LNCaP clone FGC (cell line): Measurements from ENCODE around the gene SHMT2.

Experiments
- DNase-seq: peaks from one replicate; pipeline ENCODE4 v3.0.0-alpha.2; 2011; ENCODE audit warnings: low read depth
- H3K4me3 ChIP-seq: 2 replicates; pipeline ENCODE4 v1.5.1; 2011; ENCODE audit warnings: mild to moderate bottlenecking, low read depth, low read length, control low read depth
- TF ChIP-seq, protein P1 (sequence below): IDR thresholded peaks from 2 replicates; pipeline ENCODE4 v1.5.1; 2012; ENCODE audit warnings: mild to moderate bottlenecking; ENCODE audit not compliant: control insufficient read depth, insufficient read depth; ENCODE audit errors: extremely low read depth

SHMT2 gene

DNA sequence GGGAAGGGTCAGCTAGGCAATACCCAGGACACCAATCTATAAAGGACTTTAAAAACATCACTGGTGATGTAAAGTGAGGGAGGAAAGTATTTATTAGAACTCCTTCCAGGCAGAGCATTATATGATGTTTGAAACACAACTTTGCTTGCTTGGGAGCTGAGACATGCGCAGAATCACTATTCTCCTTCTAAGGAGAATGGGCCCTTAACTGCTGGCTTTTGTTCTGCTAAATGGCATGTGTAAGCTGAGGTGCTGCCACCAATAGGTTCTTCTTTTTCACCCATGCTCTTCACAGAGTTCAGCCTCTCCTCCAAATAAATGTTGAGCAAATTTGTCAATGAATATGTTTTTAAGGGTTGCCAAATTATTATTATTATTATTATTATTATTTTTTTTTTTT, 17.5 kb downstream of the SHMT2 start:
- TF ChIP-seq, protein P1, sequence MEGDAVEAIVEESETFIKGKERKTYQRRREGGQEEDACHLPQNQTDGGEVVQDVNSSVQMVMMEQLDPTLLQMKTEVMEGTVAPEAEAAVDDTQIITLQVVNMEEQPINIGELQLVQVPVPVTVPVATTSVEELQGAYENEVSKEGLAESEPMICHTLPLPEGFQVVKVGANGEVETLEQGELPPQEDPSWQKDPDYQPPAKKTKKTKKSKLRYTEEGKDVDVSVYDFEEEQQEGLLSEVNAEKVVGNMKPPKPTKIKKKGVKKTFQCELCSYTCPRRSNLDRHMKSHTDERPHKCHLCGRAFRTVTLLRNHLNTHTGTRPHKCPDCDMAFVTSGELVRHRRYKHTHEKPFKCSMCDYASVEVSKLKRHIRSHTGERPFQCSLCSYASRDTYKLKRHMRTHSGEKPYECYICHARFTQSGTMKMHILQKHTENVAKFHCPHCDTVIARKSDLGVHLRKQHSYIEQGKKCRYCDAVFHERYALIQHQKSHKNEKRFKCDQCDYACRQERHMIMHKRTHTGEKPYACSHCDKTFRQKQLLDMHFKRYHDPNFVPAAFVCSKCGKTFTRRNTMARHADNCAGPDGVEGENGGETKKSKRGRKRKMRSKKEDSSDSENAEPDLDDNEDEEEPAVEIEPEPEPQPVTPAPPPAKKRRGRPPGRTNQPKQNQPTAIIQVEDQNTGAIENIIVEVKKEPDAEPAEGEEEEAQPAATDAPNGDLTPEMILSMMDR: no peak
- DNase-seq: no peak
- H3K4me3 ChIP-seq: no peak overlapping the region

DNA sequence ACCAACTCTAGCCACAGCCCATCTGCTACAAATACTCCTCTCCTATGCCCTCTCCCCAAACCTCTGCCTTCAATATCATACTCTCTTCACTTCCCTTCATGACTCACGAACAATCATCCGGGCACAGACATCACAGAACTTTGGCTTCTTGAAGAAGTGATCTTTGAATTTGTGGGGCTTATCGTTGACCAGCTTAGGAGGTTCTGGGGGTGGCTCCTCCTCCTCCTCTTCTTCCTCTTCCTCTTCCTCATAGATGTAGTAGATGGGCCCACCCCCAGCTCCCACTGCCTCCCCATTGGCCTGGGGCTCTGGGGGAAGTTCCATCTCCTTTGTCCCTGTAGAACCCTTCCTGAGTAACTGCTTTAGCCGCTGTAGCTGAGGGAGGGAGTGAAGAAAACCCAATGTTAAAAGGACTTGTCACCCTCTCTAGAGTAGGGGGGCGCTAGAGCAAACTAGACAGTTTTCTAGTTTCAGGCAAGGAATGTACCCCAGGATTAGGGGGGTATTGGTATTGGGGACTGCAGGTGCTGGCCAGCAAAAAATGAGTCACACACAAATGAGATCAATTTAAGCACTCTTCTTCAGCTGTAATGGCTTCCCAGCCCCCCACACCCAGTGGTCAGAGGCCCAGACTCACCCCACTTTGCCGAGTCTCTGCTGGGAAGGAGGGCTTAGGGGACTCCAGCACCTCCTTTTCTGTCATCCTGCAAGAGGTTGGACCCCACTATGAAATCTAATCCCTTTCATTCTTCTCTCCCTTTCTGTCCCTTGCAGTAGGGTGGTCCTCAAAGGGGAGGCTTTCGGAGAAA, 19.6 kb downstream of the SHMT2 start:
- no peak for DNase-seq
- TF ChIP-seq, protein P1: no peak
- H3K4me3 ChIP-seq: no peak overlapping the region

DNA sequence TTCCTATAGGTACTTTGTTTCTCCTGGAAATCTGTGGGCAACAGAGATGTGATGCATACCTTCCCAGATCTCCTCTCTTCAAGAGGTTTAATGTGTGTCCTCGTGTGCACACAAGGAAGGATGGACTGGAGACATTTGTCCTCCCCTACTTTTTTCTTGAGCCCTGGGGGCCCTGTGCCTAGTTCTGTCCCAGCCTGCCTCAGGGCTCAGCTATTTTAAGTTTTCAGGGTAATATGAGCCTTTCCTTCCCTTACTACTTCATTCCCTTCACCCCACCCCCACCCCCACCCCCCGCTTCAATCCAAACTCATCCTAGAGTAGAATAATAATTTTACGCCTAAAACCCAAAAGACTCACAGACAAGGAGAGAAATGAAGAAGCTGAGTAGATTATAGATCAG, 21.0 kb downstream of the SHMT2 start:
- TF ChIP-seq, protein P1: no peak
- DNase-seq: no peak
- H3K4me3 ChIP-seq: no peak overlapping the region

DNA sequence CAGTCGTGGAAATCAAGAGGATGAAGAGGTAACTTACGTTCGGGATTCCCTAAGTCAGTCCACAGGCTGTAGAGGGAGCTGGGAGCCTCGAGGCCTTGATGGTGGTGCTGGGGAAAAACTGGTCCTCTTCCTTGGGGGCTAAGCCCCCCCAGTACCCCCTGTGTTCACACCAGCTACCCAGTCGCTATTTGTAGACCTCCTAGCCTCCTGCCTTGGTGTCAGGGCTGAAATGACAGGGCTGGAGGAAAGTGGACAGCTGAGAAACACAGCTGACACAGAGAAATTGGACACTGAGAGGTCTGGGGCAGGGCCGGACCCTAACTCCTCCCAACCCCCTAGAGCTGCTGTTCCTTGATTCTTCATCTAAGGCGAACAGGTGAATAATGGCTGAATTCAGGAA, 21.4 kb downstream of the SHMT2 start, which contains the start of gene STAC3:
STAC3 (minus strand) TSS at position 232 of the 400 bp plus-strand sequence. CDS start 1,551 bp downstream, outside the sequence.
- no peak for DNase-seq
- TF ChIP-seq, protein P1: no peak
- H3K4me3 ChIP-seq: no peak within 1 kb of the TSS

DNA sequence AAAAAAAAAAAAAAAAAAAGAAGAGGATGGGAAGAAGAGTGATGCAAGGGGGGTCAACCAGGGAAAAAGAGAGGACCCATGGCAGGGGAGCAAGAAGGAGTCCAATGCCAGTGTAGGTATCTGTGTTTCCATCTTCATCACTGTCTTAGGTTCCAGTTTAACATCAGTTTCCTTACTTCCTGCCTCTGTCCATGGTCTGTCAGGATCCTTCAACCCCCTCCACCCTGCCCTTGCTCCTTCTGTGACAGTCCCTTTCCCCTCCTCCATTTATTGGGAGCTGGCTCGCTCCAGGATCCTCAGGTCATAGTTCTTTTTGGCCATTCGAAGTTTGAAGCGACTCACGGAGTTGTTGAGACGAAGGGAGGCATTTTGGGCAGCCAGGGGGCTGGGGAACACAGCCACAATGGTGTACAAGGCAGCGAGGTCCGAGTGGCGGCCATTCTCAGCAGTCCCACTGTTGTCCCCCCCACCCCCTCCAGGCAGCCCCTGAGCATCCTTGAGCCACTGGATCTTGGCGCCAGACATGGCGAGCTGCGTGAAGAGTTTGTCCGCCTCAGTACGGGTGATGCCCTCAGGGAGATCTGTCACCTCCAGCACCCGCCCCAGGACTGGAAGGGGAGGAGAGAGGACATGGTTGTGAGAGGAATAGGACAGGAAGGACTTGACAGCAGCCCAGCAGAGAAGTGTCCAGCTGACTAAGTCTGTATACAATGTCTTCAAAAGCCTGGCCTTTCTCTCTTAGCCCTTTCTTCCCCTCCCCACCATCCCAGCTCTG, 25.2 kb downstream of the SHMT2 start:
- no peak for DNase-seq
- H3K4me3 ChIP-seq: no peak overlapping the region
- TF ChIP-seq, protein P1: no peak

DNA sequence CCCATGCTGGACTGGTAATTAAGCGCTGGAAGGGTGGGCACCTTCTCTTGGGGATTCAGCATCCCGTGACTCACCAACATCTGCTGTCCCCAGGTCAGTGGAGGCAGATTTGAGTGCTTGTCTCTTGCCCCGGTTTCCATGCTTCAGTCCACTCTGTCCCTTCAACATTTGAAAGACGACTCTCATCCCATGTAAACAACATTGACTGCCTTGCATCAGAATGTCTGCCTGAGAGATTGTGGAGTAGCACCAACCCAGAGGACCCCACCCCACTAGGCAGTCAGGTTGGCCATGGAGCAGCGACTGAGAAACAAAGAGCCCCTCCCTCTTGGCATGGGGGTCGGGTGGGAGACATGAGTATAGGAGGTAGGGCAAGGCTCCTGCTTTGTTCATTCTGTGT, 26.4 kb downstream of the SHMT2 start:
- H3K4me3 ChIP-seq: no peak overlapping the region
- DNase-seq: no peak

More for the DNA sequence above, 26.4 kb downstream of the SHMT2 start:
- TF ChIP-seq, protein P1: no peak
